GM19351 (cell line): ENCODE results near the gene CCDC178.
"Not testable (repeated sequence)": the region's sequence is repeated elsewhere in the genome, so short reads cannot be mapped to it uniquely, and the experiment has no call there.

Source experiments
- ATAC-seq: cut with Tn5 transposase; IDR thresholded peaks from one replicate; pipeline ENCODE4 v1.9.1; 2021; ENCODE audit warnings: mild to moderate bottlenecking, moderate library complexity; ENCODE audit not compliant: unreplicated experiment

CCDC178 gene

DNA sequence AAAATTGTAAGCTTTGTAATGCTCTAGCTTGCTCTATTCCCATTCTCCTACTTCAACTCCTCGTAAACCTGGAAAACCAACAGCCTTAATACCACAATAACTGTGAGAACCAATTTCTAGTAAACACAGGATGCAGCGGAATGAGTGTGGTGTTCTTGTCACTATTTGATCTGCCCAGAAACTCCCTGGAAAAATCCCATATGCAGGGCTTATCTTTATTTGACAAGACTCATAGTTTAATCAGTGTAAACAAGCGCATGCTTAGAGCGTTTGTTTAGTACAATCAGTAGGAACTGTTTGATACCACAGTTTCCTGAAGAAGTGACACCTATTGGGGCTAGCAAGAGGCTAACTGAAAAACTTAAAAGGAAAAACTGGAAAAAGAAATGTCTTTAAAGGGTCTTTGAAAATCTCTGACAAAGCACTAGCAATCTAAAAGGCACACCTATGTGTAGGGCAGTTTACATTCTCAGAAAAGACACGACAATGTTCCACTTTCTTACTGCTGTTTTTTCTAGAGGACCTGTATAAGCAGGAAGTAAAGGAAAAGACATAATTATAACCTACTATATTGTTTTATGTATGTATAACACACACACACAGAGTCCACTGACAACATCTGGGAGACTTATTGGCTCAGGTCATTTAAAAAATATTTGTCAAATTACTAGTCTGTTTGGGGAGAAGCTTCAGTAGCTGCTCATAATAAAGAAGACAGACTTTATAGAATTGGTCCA, 426.3 kb downstream of the CCDC178 start:
- ATAC-seq, result no peak

DNA sequence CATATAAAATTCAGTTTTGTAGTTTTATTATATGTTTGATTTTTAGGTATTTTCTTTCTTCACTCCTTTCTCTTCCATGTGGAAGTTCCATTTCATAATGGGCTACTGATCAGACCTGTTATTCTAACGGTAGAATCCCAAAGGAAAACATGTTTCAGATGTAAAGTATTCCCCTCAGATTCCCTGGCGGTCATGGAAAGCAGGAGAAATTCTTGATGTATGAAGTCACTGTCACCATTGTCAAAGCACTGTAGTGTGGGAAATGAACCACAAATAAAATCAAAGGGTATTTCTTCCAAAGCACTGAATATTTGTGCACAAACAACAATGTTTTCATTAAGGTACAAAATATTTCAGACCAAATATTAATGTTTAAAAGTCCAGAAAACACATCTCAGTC, 430.4 kb downstream of the CCDC178 start:
- ATAC-seq, result no peak

DNA sequence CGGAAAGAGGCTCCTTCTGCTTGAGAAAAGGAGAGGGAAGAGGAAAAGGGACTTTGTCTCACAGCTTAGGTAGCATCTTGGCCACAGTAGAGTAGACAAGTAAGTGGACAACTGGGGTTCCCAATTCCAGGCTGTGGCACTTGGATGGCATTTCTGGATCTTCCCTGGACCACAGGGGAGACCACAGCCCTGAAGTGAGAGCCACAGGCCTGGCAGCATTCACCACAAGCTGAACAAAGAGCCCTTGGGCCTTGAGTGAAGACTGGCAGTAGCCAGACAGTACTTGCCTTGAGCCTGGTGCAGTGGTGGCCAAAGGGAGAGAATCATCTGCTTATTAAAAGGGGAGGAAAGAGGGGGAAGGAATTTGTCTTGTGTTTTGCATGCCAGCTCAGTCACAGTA, 441.6 kb downstream of the CCDC178 start:
- no peak for ATAC-seq

DNA sequence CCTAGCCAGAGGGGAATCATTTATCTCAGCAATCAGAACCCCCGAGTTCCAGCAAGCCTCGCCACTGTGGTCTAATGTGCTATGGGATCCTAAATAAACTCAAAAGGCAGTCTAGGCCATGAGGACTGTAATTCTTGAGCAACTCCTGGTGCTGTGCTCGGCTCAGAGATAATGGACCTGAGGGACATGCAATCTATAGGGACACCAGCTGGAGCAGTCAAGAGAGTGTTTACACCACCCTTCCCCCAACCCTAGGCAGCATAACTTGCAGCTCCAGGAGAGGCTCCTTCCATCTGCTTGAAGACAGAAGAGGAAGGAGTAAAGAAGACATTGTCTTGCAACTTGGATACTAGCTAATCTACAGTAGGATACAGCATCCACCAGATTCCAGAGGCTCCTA, 442.2 kb downstream of the CCDC178 start:
- no peak for ATAC-seq

DNA sequence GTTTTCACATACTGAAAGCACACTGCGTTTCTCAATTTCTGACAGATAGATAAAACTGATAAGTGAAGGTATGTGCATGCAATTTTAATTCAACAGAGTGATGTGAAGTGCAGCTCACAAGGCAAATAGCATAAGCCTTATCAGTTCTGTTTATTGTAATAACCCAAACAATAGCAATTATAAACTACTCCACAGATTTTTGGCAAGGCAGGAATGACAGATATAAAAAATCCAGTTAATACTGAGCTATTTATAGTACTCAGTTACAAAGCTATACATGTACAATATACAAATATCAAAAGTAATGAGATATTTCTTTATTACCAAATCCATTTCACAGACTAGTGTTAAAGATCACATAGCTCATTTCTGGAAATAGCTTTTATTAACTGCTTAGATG, 456.8 kb downstream of the CCDC178 start:
- no peak for ATAC-seq

DNA sequence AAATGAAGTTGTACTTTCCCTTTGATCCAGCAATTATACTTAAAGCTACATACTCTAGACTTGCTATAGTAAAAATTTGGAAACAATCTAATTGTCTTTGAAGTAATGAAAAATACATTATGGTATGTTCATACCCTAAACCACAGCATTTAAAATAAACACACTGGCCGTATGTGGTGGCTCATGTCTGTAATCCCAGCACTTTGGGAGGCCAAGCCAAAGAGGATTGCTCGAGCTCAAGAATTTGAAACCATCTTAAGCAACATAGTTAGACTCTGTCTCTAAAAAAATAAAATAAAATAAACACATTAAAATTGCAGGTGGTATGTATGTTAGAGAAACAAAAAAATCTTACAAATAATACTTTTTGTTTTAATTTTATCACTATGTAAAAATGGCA, 459.6 kb downstream of the CCDC178 start:
- ATAC-seq, result no peak

DNA sequence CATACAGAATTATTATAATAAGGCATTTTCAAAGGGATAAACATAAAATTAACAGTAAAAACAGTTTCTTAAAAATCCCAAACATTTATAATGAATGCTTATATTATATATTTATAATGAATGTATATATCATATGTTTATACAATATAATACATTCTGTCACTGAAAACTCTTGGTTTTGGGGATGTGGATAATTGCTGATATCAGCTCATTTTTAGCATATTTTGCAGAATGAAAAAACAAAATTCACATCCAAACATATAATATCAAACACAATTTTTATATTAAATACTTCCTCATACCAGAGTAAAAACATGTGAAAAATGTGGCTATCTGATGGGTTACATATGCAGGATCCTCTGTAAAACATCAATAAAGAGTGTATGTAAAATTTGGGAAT, 465.0 kb downstream of the CCDC178 start:
- no peak for ATAC-seq

DNA sequence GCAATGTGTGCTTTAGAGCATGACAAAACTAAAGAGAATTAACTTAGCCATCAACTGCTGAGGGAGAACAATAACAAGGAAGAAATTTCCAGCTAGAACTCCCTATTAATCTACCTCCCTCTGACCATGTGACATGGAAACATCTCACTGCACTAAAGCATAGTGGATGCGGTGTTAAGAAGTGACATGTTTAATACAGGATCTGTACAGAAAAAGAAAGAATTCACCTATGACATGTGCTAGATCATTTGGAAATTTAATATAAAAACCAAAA, 465.4 kb downstream of the CCDC178 start:
- no peak for ATAC-seq

DNA sequence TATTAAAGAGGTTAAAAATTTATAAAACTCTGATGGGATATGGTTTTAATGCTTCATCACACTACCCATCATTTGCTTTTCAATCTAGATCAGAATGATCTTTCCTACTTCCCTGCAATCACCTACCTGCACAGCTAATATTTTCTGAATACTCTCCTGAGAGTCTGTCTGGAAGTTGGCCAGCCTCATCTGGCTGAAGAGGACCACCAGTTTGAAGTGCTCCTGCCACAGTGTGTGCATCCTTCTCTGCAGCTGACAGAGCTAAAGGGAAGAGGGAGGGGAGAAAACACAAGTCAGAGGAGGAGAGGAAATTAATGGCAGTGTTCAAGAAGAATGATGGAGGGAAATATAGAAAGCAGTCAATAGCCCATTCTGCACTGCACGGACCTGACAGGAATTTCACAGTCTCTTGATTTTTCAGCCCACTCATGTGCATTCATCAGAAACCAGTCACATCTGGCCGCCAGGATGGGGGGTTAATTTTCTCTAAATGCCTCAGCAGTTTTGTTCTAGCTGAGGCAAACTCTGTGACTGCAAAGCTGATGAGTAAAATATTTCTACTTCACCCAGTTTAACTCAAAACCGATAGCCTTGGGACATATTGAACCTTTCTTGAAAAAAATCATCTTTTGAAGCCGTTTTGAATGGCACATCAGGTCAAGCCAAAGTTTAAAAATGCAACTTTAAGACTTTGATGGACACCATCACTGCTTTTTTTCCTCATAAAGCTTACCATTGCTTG, 465.9 kb downstream of the CCDC178 start:
- ATAC-seq, result peak; percentile 93

DNA sequence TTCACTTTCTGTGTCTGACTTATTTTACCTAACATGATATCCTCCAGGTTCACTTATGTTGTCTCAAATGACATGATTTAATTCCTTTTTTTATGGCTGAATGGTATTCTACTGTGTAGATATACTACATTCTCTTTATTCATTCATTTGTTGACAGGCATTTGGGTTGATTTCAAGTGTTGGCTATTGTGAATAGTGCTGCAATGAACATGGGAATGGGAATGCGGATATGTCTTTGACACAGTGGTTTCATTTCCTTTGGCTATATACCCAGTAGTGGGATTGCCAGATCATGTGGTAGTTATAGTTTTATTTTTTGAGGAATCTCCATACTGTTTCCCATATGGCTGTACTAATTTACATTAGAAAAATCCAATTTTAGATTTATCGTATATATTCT, 472.3 kb downstream of the CCDC178 start:
- ATAC-seq, result no peak

DNA sequence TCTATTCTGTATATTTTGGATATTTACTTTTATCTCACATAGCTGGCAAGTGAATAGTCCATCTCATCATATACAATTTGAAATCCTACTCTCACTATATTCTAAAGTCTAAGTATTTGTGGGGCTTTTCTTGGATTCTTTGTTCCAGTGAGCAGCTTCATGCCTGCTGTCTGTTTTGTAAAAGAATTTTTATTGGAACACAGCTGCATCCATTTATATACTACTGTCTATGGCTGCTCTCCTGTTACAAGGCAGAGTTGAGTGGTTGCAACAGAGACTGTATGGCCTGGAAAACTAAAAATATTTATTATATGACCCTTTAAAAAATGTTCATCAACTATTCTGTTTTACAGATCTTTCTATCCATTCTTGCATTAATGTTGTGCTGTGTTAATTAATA, 474.4 kb downstream of the CCDC178 start:
- no peak for ATAC-seq

DNA sequence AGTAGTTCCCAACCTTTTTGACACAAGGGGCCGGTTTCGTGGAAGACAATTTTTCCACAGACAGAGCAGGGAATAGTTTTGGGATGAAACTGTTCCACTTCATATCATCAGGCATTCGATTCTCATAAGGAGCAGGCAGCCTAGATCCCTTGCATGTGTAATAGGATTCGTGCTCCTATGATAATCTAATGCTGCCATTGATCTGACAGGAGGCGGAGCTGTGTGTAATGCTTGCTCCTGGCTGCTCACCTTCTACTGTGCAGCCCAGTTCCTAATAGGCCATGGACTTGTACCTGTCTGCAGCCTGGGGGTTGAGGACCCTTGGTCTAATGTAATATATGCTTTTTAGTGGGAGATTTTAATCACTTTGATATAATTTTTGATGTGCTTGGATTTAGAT, 479.0 kb downstream of the CCDC178 start:
- no peak for ATAC-seq

DNA sequence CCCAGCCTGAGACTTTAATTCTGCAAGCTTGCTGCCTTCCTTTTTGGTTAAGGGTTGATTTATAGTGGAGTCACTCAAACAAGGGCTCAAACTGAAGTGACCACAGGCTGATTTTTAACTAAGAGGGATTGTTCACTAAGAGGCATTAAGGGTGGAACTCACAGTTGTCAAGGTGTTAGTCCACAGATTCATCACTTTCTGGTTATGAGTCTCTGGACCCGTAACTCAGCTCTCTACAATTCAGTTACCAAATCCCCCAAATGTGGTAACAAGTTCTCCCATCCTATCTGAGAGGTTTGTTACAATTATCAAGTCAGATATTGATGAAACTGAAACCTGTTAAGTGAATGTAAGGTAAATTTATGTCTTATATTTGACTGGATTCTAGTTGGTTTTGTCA, 481.8 kb downstream of the CCDC178 start:
- peak; percentile 51 for ATAC-seq

DNA sequence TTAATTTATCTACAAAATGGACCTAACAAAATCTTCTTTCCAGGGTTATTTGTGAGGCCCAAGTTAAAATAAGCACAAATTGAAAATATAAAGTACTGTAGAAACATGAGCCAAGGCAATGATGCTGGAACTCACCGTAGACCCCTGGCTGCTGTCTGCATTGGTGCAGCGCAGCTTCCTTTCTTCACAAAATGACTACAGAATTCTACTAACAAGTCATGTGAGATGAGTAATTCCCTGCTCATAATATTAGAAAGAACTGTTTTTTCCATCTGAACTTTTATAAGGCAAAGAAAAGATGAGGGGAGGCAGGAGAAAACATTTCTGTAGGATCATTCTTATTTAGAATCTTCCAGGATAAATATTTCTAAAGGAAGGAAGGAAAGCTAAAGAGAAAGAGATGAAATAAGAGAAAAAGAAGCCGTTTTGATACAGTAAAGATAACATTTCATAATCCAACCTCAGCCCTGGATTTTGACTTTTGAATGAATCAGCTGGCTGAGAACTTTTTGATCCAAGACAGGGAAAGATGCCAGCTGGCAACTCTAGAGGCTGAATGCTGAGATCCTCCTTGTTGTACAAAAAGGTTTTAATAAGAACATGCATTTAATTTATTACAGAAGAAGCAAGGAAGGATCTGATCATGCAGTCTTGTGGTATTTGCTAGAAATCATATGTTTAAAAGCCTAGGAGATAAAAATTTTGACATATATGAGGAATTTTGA, 483.8 kb downstream of the CCDC178 start:
- ATAC-seq, result no peak

DNA sequence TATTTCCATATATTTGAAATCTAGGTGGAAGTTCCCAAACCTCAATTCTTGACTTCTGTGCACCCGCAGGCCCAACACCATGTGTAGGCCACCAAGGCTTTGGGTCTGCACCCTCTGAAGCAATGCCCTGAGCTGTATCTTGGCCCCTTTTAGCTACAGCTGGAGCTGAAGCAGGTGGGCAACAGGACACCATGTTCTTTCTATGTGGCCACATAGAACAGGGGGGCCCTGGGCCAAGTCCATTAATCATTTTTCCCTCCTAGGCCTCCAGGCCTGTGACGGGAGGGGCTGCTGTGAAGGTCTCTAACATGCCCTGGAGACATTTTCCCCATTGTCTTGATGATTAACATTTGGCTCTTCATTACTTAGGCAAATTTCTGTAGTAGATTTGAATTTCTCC, 488.2 kb downstream of the CCDC178 start:
- ATAC-seq, result not testable (repeated sequence)

DNA sequence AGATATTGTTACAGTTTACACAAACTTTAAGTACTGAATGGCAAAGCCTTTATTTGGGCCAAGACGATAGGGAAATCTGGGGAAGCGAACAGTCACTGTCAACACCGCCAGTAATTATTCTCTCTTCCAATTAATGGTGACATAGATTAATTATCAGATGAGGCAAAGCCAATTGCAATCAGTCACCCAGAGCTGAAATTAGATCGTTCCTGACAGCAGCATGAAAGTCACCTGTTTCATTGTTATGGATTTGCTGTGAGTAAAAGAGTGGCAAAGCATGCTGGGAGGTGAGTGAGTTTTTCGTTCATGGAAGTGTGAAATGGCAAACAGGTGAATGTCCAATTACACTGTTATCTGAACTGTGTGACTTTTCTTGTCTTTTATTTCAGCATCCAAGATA, 502.9 kb downstream of the CCDC178 start:
- no peak for ATAC-seq

DNA sequence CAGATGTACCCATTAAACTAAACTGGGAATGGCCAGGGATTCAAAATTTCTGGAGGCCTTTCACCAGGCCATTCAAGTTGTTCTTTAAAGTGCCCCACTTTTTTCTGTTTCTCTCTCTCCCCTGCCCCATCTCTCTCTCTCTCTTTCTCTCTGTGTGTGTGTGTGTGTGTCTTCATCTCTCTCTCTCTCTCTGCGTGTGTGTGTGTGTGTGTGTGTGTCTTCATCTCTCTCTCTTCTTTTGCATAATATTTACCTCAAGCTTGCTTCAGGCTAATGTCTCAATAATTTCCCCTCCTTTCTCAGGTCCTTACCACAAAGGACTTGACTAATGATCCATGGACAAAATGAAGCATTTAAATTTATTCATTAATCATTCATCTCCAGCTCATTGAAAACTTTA, 503.5 kb downstream of the CCDC178 start:
- ATAC-seq, result no peak

DNA sequence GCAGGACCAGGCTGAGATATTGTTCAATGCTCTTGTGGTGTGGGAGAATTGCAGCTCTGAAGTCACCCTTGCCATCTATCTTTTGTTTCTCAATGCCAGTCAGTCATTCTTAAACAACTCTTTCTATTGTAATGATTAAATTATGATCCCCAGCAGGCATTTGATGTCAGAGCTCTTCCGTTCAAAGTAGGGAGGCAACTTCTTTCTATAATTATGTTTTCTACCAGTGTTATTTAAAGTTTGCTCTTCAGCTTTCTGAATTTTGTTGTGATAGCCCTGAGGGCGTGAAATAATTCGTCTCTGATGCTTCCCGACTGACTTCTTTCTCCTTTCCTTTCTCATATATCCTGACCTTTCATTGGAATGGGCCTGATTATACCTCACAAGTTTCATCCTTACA, 506.3 kb downstream of the CCDC178 start:
- ATAC-seq, result no peak

DNA sequence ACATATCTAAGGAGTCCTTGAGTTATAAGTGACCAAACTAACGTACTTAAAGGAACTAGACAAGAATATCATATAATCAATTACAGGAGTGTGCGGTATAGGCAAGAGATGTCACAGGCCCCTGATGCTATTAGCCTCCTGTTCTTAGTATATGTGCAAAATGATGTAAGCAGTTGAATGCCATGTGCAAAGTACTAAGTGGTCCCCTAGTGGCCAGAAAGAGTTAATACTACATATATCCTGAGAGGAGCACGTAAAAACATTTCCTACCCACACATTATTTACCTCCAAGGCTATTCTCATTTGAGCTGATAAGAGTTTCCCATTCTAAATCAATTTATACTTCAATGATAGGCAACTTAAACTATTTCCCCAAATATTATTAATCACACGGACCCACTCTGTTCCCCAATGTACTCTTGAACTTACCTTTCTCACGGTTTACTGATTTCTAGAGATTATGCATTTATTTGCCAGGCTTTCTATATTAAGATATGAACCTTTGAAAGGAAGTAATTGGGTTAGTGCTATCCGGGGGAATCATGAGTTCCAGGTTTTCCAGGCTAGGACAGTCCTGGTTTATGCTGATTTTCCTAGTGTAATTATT, 509.7 kb downstream of the CCDC178 start:
- peak; percentile 100 for ATAC-seq

DNA sequence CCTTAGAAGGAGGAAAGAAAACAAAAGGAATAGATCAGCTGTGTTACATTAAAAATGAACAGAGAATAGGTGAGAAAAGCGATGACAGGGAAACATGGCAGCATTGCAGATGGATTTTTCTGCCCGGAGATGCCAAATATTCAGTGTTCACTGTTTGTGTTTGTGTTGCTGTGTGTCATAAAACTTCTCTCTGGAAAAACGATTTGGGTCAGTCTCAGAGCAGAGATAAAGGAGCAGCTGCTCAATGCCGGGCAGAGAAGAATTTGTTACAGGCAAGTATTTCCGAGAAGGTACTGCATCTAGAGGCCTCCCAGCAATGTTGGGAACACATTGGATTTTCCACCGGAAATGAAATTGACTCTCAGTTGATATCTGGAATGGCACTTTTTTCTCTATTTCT, 511.3 kb downstream of the CCDC178 start:
- no peak for ATAC-seq

DNA sequence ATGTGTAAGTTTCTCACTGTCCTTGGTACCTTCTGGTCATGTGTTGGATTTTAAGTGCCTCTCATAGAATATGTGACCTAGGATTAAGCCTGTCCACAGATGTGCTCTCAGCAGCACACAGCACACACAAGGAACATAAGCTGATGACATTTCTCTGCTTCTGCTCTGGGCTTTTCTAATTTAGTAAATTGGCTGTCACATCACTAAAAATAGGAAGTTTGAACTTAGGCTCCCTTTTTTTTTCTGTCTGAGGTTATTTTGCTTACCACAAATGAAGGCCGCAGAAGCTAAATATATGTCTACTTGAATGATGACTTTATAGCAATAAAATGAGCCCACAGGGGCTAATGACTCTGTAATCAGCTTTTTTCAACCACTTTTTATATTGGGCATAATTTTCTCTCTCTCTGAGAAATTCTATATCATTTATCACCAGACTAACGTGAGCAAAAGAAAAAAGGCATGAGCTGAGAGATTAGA, 517.5 kb downstream of the CCDC178 start:
- ATAC-seq, result peak; percentile 53
